PFSK-1 (cell line): Measurements from ENCODE around the gene FOXP2.

Experiments
- POLR2AphosphoS5 ChIP-seq: IDR thresholded peaks from 2 replicates; pipeline ENCODE4 v1.6.1; 2012; ENCODE audit warnings: low read depth, mild to moderate bottlenecking, control low read depth, low read length, moderate library complexity
- TAF1 ChIP-seq: IDR thresholded peaks from 2 replicates; pipeline ENCODE4 v1.6.1; 2012; ENCODE audit warnings: low read length, control low read depth, borderline replicate concordance; ENCODE audit not compliant: insufficient read depth
- TF ChIP-seq, protein P1 (sequence below), 2 experiments: IDR thresholded peaks; 2 replicates each; pipeline versions ENCODE4 v1.6.1 to v1.8.0; 2011 to 2012; ENCODE audit warnings: low read depth in 2 of 2, low read length in 2 of 2, control low read depth in 1 of 2, inconsistent platforms in 1 of 2, mild to moderate bottlenecking in 1 of 2, moderate library complexity in 1 of 2; ENCODE audit not compliant: insufficient read depth in 1 of 2

DNA sequence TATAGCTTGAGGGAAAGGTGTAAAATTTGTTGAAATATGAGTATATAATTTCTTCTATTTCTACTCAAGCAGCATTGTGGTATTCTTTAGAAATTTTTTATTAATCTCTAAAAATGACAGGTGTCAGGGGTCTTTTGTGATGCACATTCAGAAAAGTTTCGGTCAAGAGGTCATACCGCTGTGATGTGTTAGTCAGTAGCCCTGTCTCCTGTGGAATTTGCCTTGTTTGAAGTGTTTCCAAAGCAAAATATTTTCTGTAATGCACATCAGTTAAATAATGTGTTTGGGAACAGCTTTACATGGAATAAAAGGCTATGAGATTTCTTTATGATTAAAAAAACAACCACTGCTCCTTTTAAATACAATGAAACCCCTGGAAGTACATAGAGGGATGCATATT is 35.8 kb downstream of the FOXP2 start:
- TF ChIP-seq TAF1: no peak
- TF ChIP-seq POLR2AphosphoS5: no peak
- TF ChIP-seq, protein P1, sequence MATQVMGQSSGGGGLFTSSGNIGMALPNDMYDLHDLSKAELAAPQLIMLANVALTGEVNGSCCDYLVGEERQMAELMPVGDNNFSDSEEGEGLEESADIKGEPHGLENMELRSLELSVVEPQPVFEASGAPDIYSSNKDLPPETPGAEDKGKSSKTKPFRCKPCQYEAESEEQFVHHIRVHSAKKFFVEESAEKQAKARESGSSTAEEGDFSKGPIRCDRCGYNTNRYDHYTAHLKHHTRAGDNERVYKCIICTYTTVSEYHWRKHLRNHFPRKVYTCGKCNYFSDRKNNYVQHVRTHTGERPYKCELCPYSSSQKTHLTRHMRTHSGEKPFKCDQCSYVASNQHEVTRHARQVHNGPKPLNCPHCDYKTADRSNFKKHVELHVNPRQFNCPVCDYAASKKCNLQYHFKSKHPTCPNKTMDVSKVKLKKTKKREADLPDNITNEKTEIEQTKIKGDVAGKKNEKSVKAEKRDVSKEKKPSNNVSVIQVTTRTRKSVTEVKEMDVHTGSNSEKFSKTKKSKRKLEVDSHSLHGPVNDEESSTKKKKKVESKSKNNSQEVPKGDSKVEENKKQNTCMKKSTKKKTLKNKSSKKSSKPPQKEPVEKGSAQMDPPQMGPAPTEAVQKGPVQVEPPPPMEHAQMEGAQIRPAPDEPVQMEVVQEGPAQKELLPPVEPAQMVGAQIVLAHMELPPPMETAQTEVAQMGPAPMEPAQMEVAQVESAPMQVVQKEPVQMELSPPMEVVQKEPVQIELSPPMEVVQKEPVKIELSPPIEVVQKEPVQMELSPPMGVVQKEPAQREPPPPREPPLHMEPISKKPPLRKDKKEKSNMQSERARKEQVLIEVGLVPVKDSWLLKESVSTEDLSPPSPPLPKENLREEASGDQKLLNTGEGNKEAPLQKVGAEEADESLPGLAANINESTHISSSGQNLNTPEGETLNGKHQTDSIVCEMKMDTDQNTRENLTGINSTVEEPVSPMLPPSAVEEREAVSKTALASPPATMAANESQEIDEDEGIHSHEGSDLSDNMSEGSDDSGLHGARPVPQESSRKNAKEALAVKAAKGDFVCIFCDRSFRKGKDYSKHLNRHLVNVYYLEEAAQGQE (IDR thresholded peaks at IDR 0.05; ENCODE audit: insufficient read depth in 1 of 2, low read depth in 2 of 2, low read length in 2 of 2): no peak
